H1 (cell line): ENCODE data around the gene ANKRD40CL. TPM values are rescaled to one million over a fixed set of nuclear protein-coding genes. Genes with fewer than 3 reads are reported as not detected.

Experiments
- ASH2L ChIP-seq: fragments of 200-600, 300-600 bp; sonication (generic); IDR thresholded peaks from one replicate; pipeline ENCODE4 v1.7.1; 2017; ENCODE audit warnings: low read length
- BCL11A ChIP-seq, 2 experiments: IDR thresholded peaks; one replicate each; pipeline ENCODE4 v1.6.1; 2011; ENCODE audit warnings: low read depth in 2 of 2, low read length in 2 of 2, mild to moderate bottlenecking in 2 of 2
- CHD1 ChIP-seq: IDR thresholded peaks from 2 replicates; pipeline ENCODE4 v1.6.1; 2012; ENCODE audit warnings: low read depth, low read length, improper control_type of control experiment
- CHD2 ChIP-seq: IDR thresholded peaks from 2 replicates; pipeline ENCODE4 v1.6.1; 2012; ENCODE audit warnings: low read length, improper control_type of control experiment
- polyA plus RNA-seq, 7 experiments: library from polyadenylated mRNA; depleted of rRNA in 3 of 7; stranded (reverse) in 5 of 7; unstranded in 2 of 7; fragments of >200 nt in 5 of 7; fragments of 200-250 nt in 2 of 7; gene quantifications; 1 replicate in 5 of 7; 2 replicates in 1 of 7; 4 replicates in 1 of 7; pipeline versions ENCODE4 v1.2.1 to v1.2.3, GENCODE V29; 2011 to 2013; ENCODE audit warnings: missing spikeins in 2 of 7, mixed read lengths in 2 of 7
- total RNA-seq: library from RNA; stranded (reverse); fragmentation: NEBNext Ultra II Directional; extraction: Animal tissue kit (Norgen Biotek cat#: 25700); gene quantifications from 2 replicates; pipeline ENCODE4 v1.2.1, GENCODE V29; 2021

ANKRD40CL gene
- total and polyA plus RNA-seq, 2 of the 8 experiments (the other 6 are each of a cell fraction or from before 2014, with no cell fraction given) = not detected

- TF ChIP-seq CHD1 = no peak
- no peak for TF ChIP-seq ASH2L
- no peak for TF ChIP-seq CHD2
- TF ChIP-seq BCL11A (IDR thresholded peaks at IDR 0.05; ENCODE audit: low read depth in 2 of 2, low read length in 2 of 2) = no peak
Measured at GRCh38 chr17:50807009-50807408, 39.7 kb upstream of the ANKRD40CL start (continued).
